Posterior cingulate gyrus (tissue), 11 donors: Measurements from ENCODE around the gene TCF7L1.
"Not testable (repeated sequence)": the region's sequence is repeated elsewhere in the genome, so short reads cannot be mapped to it uniquely, and the experiment has no call there.

ENCODE experiments used
- DNase-seq, 10 donors: peaks; one replicate each; pipeline versions ENCODE4 v3.0.0 to v3.0.0-alpha.2; 2020 to 2021; ENCODE audit warnings: mixed read lengths in 3 of 10
- intact Hi-C: fragments of 100-400 bp; cut with DNase I; formaldehyde crosslinking; loops from one replicate; pipeline ENCODE4 v1.15.1; 2023

The TCF7L1 gene, protein sequence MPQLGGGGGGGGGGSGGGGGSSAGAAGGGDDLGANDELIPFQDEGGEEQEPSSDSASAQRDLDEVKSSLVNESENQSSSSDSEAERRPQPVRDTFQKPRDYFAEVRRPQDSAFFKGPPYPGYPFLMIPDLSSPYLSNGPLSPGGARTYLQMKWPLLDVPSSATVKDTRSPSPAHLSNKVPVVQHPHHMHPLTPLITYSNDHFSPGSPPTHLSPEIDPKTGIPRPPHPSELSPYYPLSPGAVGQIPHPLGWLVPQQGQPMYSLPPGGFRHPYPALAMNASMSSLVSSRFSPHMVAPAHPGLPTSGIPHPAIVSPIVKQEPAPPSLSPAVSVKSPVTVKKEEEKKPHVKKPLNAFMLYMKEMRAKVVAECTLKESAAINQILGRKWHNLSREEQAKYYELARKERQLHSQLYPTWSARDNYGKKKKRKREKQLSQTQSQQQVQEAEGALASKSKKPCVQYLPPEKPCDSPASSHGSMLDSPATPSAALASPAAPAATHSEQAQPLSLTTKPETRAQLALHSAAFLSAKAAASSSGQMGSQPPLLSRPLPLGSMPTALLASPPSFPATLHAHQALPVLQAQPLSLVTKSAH

DNA sequence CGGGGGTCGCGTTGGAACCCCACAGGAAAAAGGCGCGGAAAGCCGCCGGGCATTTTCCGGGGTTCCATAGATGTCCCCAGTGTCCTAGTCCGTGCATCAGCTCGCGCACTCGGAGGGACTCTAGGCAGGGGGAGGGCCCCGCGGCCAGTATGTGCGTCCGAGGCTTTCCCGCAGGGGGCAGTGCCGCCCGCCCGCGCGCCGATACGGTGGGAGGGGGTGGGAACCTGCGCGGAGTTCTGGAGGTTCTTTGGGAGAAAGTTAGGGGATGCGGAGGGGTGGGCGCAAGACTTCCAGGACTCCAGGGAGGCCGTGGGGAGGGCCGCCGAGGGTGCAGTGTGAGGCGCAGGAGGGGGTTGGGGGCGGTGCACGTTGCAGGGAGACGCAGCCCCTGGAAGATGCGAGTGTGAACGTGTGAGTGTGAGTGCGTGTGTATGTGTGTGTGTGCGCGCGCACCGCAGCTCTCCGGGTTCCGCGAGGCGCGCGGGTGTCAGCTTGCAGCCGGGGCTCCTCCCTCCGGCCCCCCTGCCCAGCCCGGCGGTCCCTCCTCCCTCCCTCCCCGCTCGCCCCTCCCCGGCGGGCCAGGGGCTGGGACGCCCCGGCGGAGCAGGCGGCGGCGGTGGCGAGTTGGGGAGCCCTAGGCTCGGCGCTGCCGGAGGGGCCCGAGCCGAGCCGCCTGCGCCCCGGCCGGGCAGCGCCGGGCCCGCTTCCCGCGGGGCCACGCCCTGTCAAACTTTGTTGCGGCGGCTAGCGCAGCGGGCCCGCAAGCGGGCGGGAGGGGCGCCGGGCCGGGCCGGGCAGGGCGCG, at the start of gene TCF7L1:
TSS of gene TCF7L1 (plus strand) at position 559 of the 804 bp plus-strand sequence. CDS start 293 bp downstream, outside the sequence.
- intact Hi-C loops: loop anchor here (2.0 to 5.0 kb wide), 2 partner anchors 109 to 152 kb away; no protein-coding TSS in a partner anchor
- DNase-seq: peak; percentile 34 to 91 (median 52)

DNA sequence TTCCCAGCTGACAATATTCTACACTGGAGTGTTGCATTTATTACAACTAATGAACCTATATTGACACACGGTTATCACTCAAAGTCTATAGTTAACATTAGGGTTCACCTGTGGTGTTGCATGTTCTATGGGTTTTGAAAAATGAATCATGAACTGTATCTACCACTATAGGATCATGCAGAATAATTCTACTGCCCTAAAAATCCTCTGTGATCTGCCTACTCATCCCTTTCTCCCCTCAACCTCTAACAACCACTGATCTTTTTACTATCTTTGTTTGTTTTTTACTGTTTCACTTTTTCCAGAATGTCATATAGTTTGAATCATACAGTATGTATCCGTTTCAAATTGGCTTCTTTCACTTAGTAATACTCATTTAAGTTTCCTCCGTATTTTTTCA, 47.6 kb upstream of the TCF7L1 start:
- DNase-seq: no peak
- intact Hi-C loops: no loop called here

DNA sequence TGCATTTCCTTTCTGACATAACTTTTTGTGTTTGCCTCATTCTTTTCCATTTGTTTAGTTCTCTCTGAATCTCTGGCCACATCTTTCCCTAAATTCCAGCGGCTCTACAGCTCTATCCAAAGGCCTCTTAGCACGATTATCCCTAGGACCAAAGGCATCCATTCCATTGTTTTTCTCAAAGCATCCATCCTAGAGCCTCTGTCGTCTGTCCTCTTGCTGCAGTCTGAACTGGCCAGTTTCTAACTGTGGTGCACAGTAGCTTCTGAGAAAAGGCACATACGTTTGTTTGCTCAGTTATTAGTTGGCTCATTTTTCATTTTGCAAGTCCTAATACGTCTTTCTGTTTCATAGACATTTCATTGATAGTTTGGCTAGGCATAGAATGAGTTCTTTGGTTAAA, 45.7 kb upstream of the TCF7L1 start:
- no peak for DNase-seq
- intact Hi-C loops: no loop called here

DNA sequence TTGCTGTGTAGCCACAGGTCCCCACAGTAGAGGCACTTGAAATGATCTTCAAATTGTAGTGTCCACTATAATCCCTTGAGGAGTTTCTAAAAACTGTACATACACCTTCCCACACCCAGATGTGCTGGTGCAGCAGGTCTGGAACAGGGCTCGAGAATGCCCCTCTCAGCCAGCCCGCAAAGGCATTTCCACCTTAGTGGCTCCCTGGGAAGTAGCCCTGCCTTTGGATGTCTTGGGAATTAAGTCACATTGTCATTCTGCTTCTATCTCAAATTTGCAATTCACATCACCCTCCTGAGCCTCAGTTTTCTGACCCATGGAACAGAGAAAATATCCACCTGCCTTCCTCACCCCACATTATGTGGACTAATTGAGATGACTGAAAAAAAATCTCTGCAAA, 44.3 kb upstream of the TCF7L1 start:
- intact Hi-C loops: no loop called here
- no peak for DNase-seq

DNA sequence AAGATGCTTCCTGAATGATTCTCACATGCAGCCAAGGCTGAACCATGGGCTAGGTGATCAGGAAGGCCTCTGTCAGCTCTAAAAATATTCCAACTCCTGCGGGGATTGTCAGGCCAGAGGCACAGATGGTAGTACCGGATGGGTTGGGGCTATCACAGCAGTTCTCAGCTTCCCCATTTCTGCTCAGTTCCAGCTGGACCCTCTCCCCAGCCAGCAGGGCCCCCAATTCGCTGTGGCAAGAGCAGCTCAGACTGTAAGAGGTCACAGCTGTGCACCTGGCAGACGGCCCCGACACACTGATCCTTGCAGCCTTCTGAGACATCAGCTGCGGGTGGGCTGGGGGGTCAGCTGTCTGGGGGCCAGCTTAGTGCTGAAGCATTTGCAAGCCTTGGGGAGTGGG, 43.6 kb upstream of the TCF7L1 start:
- intact Hi-C loops: no loop called here
- DNase-seq: no peak

DNA sequence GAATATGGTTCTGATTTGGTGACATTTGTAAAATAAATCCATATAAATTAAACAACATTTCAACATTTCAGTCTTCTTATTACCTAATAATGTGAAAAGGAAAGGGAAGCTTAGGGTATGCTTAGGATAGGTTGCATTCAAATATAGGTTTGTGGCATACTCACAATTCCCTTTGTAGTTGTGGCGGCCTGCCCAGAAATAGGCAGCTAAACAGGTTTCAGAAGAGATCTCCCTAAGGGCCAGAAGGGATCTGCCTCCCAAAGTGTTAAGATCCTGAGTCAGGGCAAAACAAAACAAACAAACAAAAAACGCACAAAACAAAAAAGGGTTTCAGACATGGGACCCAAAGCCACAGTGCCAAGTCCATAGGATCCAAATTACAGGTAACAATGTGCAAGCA, 41.4 kb upstream of the TCF7L1 start:
- no peak for DNase-seq
- intact Hi-C loops: no loop called here

DNA sequence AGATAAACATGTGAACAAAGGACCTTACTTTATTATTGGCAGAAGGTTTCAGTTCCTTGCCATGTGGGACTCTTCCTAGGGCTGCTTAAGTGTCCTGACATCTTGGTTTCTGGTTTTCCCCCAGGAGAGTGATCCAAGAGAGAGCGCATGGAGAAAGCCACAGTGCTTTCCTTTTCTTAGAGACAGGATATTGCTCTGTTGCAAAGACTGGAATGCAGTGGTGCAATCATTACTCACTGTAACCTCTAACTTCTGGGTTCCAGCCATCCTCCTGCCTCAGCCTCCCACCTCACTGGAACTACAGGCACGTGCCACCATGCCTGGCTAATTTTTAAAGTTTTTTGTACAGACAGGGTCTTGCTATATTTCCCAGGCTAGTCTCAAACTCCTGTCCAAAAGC, 38.1 kb upstream of the TCF7L1 start:
- no peak for DNase-seq
- intact Hi-C loops: no loop called here

DNA sequence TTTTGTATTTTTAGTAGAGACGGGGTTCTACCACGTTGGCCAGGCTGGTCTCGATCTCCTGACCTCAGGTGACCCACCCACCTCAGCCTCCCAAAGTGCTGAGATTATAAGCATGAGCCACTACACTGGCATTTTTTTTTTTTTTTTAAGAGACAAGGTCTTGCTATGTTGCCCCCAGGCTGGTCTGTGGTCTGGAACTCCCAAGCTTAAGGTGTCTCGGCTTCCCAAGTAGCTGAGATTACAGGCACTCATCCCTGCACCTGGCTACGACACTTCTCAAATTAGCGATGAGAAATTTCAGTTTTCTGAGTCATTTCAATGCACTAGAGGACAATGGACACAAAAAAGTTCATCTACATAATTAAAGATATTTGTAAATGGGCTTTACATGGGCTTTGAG, 36.6 kb upstream of the TCF7L1 start:
- intact Hi-C loops: no loop called here
- DNase-seq: no peak

DNA sequence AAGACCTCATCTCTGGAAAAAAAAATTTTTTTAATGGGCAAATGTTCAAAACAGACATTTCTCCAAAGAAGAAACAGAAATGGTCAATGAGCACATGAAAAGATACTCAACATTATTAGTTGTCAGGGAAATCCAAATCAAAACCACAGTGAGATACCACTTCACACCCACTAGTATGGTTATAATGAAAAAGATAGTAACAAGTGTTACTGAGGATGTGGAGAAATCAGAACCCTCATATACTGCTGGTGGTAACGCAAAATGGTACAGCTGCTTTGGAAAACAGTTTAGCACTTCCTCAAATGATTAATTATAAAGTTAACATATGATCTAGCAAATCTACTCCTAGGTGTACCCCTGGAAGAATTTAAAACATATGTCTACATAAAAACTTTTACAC, 29.0 kb upstream of the TCF7L1 start:
- DNase-seq: no peak
- intact Hi-C loops: no loop called here

DNA sequence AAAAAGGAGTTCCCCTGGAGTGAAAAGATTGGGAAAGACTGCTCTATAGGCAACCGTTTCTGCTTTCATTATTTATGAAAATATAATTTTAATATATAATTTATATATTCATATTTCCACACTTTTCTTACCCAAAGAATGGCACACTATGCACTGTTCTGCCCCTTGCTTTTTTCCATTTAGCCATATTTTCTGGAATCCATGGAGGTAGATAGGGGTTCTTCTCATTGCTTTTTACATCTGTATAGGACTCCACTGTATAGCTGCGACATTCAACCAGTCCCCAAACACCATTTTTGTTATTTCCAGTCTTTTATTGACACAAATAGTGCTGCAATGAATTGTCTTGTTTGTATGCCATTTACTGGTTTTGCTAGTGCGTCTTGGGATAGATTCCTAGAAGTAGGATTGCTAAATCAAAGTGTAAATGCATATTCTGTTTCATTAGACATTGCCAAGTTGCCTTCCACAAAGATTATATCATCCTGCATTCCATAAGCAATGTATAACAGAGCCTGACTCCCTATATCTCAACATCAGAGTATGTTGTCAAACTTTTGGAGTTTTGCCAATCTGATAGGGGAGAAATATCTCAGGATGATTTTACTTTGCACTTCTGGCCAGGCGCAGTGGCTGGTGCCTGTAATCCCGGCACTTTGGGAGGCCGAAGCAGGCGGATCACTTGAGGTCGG, 26.6 kb upstream of the TCF7L1 start:
- intact Hi-C loops: no loop called here

DNA sequence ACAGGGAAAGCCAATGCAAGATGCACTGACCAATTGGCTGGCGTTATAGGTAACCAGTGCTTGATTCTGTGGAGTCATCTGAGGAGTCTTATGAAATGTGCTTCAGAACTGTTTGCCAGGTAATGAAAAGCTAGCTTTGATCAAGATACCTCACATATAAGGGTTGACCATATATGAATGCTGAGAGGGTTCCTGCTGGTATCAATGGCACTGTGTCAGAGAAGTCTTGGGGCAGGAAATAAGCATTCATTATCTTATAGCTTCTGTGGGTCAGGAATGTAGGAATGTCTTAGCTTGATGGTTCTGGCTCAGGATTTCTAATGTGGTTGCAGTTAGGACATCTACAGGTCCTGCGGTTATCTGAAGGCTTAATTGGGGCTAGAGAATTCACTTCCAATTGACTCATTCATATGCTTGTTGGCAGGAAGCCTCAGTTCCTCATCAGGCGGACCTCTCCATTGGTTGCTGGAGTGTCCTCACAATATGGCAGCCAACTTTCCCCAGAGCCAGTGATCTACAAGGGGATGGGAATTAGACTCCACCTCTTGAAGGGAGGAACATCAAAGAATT, 22.1 kb upstream of the TCF7L1 start:
- DNase-seq: no peak
- intact Hi-C loops: no loop called here

More for the DNA sequence above, 26.6 kb upstream of the TCF7L1 start:
- DNase-seq: no peak

DNA sequence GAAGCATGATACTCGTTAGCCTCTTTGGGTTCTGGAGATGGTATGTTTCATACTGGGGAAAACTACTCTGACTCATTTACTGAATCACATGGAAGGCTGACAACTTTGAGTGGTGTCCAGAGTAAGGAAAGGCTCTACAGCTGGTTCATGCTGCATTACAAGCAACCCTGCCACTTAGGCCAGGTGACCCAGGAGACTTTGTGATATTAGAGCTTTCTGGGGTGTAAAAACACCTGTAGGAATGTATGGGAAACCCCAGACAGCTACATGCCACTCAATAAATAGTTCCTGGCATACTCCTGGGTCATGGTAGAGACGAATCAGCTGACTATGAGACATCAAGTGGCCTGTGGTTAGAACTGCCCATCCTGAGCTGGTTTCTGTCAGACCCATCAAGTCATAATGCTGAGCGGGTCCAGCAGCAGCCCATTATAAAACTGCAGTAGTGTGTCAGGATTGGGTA, 21.3 kb upstream of the TCF7L1 start:
- intact Hi-C loops: no loop called here
- no peak for DNase-seq

DNA sequence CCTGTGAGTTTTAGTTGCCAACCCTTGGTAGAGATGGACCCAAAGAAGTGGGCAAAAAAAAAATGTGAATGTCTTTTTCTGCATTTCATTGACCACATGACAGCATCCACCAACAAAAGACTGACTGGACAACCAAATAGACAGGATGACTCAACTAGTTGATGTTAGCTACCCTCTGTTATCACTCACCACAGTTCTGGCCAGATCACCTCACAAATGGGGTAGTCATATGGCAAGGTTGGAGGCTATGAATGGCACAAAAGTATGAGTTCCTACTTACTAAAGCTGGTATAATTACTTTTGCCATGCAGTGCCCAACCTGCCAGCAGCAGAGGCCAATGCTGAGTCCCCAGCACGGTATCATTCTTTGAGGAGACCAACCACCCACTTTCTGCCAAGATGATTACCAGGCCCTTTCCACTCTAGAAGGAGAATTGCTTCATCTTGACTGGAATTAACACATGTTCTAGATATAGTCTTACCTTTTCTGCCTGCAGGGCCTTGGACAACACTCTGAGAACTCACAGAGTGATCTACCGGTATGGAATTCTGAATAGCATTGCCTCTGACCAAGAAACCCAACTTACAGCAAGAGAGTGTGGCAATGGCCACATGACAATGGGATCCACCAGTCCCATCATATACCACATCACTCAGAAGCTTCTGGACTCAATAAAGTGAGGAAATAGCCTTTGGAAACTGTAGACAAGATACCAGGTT, 20.1 kb upstream of the TCF7L1 start:
- intact Hi-C loops: no loop called here
- DNase-seq: no peak

DNA sequence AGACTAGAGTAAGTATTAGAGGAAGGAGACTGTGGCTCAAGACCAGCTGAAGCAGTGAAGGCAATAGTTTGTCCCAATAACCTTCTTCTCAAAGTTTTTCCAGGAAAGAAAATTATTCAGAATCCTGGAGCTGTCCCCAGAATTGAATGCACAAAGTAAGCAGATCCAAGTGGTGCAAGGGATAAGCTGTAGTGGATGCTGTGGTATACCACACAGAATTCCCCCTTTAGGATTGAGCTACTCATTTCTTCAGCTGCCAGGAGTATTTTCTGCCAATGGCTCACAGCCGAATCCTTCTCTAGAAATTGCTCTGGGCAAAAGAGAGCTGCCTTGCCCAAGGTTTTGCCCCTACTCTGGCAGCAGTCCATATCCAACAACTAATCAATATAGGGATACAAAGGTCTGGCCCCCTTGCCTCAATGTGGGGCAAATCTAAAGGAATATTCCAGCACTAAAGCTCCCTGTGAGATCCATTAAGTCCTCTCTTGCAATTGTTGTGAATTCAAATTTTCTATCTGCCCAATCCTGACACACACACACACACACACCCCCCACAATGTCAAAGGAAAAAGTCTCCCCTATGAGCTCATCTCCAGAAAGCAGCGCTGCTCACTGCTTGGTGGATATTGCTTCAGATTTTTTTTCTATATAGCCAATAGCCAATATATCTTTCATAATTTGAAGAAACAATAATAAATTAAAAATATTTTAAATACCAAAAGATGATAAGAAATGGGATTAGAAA, 18.4 kb upstream of the TCF7L1 start:
- no peak for DNase-seq
- intact Hi-C loops: no loop called here

DNA sequence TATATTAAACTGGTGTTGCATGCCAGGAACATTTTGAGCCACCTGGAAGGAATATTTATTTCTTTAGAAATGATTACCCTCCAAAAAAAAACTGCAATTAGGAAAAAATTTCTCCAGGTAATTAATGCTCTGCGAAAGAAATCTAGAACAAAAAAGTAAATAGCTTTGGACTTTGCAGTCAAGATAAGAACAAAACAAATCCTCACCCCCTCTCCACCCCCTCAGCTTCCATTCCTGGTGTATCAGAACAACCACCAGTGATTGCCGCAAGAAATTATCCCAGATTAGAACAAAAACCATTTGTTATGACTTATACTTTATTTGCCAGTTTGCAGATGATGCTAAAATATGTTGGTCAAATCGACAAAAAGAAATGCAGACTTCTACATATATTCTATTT, 17.0 kb upstream of the TCF7L1 start:
- intact Hi-C loops: no loop called here
- no peak for DNase-seq

DNA sequence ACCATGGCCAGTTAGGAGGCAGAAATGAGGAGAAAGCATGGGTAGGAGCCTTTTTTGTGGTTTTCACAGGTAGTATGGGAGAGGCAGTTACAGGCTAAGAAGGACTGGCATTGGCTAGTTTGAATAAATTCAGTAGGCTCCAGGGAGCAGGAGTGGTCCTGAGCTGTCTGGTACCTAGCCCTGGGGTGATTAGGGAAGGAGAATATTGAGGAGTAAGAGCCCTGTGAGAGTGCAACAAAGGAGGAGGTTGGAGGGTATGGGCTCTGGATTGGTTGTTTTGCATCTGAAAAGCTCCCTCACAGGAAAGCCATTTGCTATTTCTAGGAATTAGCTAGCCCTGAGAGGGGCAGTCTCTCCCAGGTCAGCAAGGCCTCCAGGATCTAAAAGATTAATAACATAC, 13.3 kb upstream of the TCF7L1 start:
- no peak for DNase-seq
- intact Hi-C loops: no loop called here

DNA sequence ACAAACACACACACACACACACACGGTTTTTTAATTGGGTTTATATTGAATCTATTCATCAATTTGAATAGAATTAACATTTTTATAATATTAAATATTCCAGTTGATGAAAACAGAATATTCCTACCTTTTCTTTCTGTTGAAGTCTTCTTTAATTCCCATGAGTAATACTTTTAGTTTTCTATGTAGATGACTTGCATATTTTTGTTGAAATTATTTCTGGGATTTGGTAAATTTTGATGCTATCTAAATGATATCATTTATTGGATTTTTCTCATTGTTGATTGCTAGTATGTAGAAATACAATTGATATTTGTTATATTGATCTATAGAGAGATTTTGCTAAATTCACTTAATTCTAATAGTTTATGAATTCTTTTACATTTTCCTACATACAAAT, 12.8 kb upstream of the TCF7L1 start:
- intact Hi-C loops: no loop called here
- no peak for DNase-seq

DNA sequence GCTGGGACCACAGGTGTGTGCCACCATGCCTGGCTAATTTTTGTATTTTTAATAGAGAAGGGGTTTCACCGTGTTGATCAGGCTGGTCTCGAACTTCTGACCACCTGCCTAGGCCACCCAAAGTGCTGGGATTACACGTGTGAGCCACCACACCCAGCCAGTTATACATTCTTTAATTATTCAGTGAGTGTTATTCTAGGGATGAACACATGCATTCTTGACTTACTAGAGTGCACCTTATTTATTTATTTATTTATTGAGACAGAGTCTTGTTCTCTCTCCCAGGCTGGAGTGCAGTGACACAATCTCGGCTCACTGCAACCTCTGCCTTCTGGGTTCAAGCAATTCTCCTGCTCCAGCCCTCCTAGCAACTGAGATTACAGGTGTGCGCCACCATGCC, 6.7 kb upstream of the TCF7L1 start:
- intact Hi-C loops, DNase-seq: not testable (repeated sequence)

DNA sequence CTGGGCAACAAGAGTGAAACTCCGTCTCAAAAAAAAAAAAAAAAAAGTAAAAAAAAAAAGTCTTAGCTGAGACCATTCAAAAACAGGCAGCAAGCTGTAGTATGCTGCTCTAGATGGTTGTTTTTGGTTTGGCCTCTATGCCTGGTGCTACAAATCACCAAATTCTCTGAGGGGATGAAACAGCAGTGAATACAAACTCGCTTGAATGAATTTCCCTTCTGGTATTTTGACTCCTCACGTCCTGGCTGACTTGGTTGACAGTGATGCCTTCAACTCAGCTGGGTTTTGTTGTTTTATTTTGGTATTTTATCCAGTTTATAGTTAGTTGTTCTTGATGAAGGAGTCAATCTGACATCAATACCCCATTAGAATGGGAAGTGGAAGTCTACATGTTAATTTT, 3.3 kb upstream of the TCF7L1 start:
- intact Hi-C loops: loop anchor here (5.0 kb wide), 1 partner anchor 112 kb away; no protein-coding TSS in a partner anchor
- no peak for DNase-seq
